ENCODE results near the gene SORCS2.

DNA sequence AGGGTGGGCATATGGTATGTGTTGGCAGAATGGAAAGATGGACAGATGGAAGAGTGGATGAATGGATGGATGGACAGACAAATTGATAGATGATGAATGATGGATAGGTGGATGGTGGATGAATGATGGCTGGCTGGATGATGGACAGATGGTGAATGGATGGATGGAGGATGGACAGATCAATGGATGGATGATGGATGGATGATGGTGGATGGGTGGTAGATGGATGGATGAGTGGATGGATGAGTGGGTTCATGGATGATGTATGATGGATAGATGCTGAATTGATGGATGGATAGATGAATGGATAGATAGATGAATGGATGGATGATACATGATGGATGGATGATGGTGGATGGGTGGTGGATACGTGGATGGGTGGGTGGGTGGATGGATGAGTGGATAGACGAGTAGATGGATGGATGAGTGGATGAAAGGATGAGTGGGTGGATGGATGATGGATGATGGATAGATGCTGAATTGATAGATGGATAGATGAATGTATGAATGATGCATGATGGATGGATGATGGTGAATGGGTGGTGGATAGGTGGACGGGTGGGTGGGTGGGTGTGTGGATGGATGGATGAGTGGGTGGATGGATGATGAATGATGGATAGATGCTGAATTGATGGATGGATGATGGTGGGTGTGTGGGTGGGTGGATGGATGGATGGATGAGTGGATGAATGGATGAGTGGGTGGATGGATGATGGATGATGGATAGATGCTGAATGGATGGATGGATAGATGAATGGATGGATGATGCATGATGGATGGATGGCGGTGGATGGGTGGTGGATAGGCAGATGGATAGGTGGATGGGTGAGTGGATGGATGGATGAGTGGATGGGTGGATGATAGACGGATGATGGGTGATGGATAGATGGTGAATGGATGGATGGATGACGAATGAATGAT, 497.7 kb downstream of the SORCS2 start:
- TF ChIP-seq POLR2AphosphoS5 (IDR thresholded peaks at IDR 0.05; ENCODE audit: borderline replicate concordance, low read depth, low read length) (no peak), EZH2 (IDR thresholded peaks at IDR 0.05) (no peak), FOXP2 (optimal IDR thresholded peaks at IDR 0.05; ENCODE audit: control extremely low read depth, extremely low read length, insufficient read depth) (no peak)

All from SK-N-MC (cell line).